ENCODE results near the gene TRIM7. TPM values are rescaled to one million over a fixed set of nuclear protein-coding genes. Genes with fewer than 3 reads are reported as not detected.

TRIM7 gene
- total and polyA plus RNA-seq, 9 of the 15 experiments (the other 6 are each of a cell fraction or from before 2014, with no cell fraction given), result 2.6 to 14.9 (median 8.9) TPM

- 21% methylated on average over 3 of the region's 3 CpGs for WGBS (ENCODE audit: insufficient coverage, low coverage, missing lambda C conversion rate)
- FAIRE-seq (no peak), ATAC-seq (no peak; the same call in 2 of the 3 replicates), DNase-seq (ENCODE audit: extremely low read depth in 1 of 4, low spot score in 3 of 4) (peak in 1 of 4 experiments; percentile 71)
- H3K27me3 ChIP-seq (ENCODE audit: control insufficient read depth in 2 of 2, insufficient read depth in 2 of 2, low read length in 2 of 2), result no peaks in the 10 kb centered on the region
- peaks cover 7 to 32% of the 10 kb centered on the region in 2 experiments; a peak in 4 of 5 replicates for H3K4me1 ChIP-seq (replicated peaks in 1 of 2; ENCODE audit: control insufficient read depth in 2 of 2, insufficient read depth in 2 of 2, low read length in 2 of 2)
- ChIA-PET CTCF (ENCODE audit: low intra/inter-chr PET ratio) (interaction anchor here (0.6 kb wide), 1 partner anchor 10 kb away, joined by 3 read pairs; no protein-coding TSS in a partner anchor), POLR2A (interaction anchor here (0.6 to 1.9 kb wide), 4 partner anchors 8 to 15 kb away, joined by 3 to 5 read pairs (median 4); no protein-coding TSS in a partner anchor)
- H3K4me3 ChIP-seq, result no peak overlapping the region
- no peak overlapping the region for H3K4me2 ChIP-seq (ENCODE audit: insufficient read depth, low read length)
- no TSS peak for BruUV-seq (replicated peaks)
- intact Hi-C loops (cut with micrococcal nuclease), result no loop called here
- H3K9me3 ChIP-seq (replicated peaks; ENCODE audit: control insufficient read depth, insufficient read depth, low read depth, low read length), result no peaks in the 10 kb centered on the region
- no peaks in the 10 kb centered on the region for H3K79me2 ChIP-seq (ENCODE audit: control insufficient read depth, insufficient read depth, low read length)
- H4K20me1 ChIP-seq (replicated peaks; ENCODE audit: control insufficient read depth, insufficient read depth, low read length), result no peaks in the 10 kb centered on the region
- no peak overlapping the region for H3K9ac ChIP-seq (ENCODE audit: insufficient read depth in 1 of 2, low read depth in 2 of 2, low read length in 2 of 2)
- in situ Hi-C loops (cut with MboI), result no loop called here
- H3K9me1 ChIP-seq (ENCODE audit: control insufficient read depth, insufficient read depth, low read length), result no peaks in the 10 kb centered on the region
- 0 out of 3 replicates have a peak overlapping the region, but pooled peaks have one; percentile 6 for H3K27ac ChIP-seq (ENCODE audit: extremely low read depth, low read depth, low read length)
- H3K36me3 ChIP-seq (ENCODE audit: control insufficient read depth, insufficient read depth, low read length), result no peaks in the 10 kb centered on the region
- H2AFZ ChIP-seq (ENCODE audit: low read depth, low read length), result no peak overlapping the region
- TF ChIP-seq, protein P1, sequence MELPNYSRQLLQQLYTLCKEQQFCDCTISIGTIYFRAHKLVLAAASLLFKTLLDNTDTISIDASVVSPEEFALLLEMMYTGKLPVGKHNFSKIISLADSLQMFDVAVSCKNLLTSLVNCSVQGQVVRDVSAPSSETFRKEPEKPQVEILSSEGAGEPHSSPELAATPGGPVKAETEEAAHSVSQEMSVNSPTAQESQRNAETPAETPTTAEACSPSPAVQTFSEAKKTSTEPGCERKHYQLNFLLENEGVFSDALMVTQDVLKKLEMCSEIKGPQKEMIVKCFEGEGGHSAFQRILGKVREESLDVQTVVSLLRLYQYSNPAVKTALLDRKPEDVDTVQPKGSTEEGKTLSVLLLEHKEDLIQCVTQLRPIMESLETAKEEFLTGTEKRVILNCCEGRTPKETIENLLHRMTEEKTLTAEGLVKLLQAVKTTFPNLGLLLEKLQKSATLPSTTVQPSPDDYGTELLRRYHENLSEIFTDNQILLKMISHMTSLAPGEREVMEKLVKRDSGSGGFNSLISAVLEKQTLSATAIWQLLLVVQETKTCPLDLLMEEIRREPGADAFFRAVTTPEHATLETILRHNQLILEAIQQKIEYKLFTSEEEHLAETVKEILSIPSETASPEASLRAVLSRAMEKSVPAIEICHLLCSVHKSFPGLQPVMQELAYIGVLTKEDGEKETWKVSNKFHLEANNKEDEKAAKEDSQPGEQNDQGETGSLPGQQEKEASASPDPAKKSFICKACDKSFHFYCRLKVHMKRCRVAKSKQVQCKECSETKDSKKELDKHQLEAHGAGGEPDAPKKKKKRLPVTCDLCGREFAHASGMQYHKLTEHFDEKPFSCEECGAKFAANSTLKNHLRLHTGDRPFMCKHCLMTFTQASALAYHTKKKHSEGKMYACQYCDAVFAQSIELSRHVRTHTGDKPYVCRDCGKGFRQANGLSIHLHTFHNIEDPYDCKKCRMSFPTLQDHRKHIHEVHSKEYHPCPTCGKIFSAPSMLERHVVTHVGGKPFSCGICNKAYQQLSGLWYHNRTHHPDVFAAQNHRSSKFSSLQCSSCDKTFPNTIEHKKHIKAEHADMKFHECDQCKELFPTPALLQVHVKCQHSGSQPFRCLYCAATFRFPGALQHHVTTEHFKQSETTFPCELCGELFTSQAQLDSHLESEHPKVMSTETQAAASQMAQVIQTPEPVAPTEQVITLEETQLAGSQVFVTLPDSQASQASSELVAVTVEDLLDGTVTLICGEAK (IDR thresholded peaks at IDR 0.05), result no peak
- TF ChIP-seq, protein P1 (CRISPR knock-in tag; IDR thresholded peaks at IDR 0.05), result no peak
- TF ChIP-seq, protein P2, sequence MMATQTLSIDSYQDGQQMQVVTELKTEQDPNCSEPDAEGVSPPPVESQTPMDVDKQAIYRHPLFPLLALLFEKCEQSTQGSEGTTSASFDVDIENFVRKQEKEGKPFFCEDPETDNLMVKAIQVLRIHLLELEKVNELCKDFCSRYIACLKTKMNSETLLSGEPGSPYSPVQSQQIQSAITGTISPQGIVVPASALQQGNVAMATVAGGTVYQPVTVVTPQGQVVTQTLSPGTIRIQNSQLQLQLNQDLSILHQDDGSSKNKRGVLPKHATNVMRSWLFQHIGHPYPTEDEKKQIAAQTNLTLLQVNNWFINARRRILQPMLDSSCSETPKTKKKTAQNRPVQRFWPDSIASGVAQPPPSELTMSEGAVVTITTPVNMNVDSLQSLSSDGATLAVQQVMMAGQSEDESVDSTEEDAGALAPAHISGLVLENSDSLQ (IDR thresholded peaks at IDR 0.05), result peak; percentile 37; the same call in 1 of the 2 replicates
- peak; percentile 81 for TF ChIP-seq PTTG1 (tag; IDR thresholded peaks at IDR 0.05; ENCODE audit: low read depth)
- TF ChIP-seq DDX20 (tag; IDR thresholded peaks at IDR 0.05; ENCODE audit: low read depth), result peak; percentile 61; the same call in 1 of the 2 replicates
- peak; percentile 75 for TF ChIP-seq RFX1 (IDR thresholded peaks at IDR 0.05)
- 0 out of 2 replicates have a peak, but pooled peaks have one; percentile 43 for TF ChIP-seq KLF13 (tag; IDR thresholded peaks at IDR 0.05; ENCODE audit: borderline replicate concordance, low read depth)
- TF ChIP-seq, protein P3, sequence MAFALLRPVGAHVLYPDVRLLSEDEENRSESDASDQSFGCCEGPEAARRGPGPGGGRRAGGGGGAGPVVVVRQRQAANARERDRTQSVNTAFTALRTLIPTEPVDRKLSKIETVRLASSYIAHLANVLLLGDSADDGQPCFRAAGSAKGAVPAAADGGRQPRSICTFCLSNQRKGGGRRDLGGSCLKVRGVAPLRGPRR (CRISPR knock-in tag; IDR thresholded peaks at IDR 0.05), result no peak
- no peak for TF ChIP-seq MYBL2 (IDR thresholded peaks at IDR 0.05; ENCODE audit: low read depth)
- TF ChIP-seq MYBL2 (CRISPR knock-in tag; IDR thresholded peaks at IDR 0.05; ENCODE audit: borderline replicate concordance), result no peak
- 0 out of 2 replicates have a peak, but pooled peaks have one; percentile 53 for TF ChIP-seq MECOM (CRISPR knock-in tag; IDR thresholded peaks at IDR 0.05)
These were observed 28.6 kb downstream of the TRIM7 start for GRCh38 chr5:181176254-181176952.
